ENCODE results near the gene TMEM229B. TPM values are rescaled to one million over a fixed set of nuclear protein-coding genes. Genes with fewer than 3 reads are reported as not detected.
A peak's percentile ranks its signal among the peaks of the same experiment; 100 is the strongest.

The TMEM229B gene
- total RNA-seq, 5 donors from 2014 or later (not counting 1 experiment from before 2014, with no cell fraction given) = 19.0 to 41.7 (median 32.3) TPM

DNA sequence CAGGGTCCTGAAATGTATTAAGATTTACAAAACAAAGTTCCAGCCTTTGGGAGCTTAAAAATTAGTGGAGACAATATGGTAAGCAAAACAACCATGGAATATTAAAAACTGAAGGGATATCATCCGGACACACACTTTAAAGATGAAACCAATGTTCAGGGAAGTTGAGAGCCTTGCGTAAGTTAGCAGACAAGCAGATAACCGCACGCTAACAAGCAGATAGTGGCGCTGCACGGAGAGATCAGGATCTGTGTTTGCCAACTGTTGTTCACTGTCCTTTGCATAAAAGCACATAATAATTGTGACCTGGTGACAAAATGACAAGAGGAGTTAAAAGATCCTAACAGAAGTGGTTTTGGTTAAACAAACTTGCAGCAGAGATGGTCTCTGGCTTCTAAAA, 14.3 kb upstream of the TMEM229B start:
- WGBS (ENCODE audit: insufficient coverage) = 78% methylated on average over 6 of the region's 6 CpGs
- peaks cover 0 to 5% of the 10 kb centered on the region in 2 experiments for H3K4me1 ChIP-seq (ENCODE audit: control insufficient read depth in 1 of 2, extremely low read depth in 1 of 2, insufficient read depth in 2 of 2, low read length in 2 of 2)
- H3K27me3 ChIP-seq (replicated peaks in 1 of 2; ENCODE audit: control insufficient read depth in 2 of 2, extremely low read depth in 1 of 2, insufficient read depth in 2 of 2, low read length in 1 of 2) = no peaks in the 10 kb centered on the region
- Mint-ChIP-seq H3K27ac (no peak overlapping the region), H3K27me3 (no peaks in the 10 kb centered on the region), H3K9me3 (no peaks in the 10 kb centered on the region), H3K4me1 (peaks cover 5 to 7% (median 6%) of the 10 kb centered on the region in 3 donors), H3K36me3 (peaks cover 16% of the 10 kb centered on the region), H3K4me3 (no peak overlapping the region)
- no peaks in the 10 kb centered on the region for H3K36me3 ChIP-seq (ENCODE audit: control insufficient read depth in 2 of 2, extremely low read depth in 1 of 2, insufficient read depth in 1 of 2, low read length in 1 of 2)
- POLR2A ChIA-PET = no interaction called here
- no peak for DNase-seq
- CTCF ChIA-PET = no interaction called here
- H3K9me3 ChIP-seq = no peaks in the 10 kb centered on the region
- H3K27ac ChIP-seq (ENCODE audit: low read length) = no peak overlapping the region
- ATAC-seq (replicated peaks in 1 of 4) = no peak
- H3K4me3 ChIP-seq (ENCODE audit: control insufficient read depth in 1 of 2, extremely low read depth in 1 of 2, low read length in 1 of 2) = no peak overlapping the region

- WGBS (ENCODE audit: insufficient coverage) = 100% methylated on average over 1 of the region's 4 CpGs
- Mint-ChIP-seq H3K9me3 (no peaks in the 10 kb centered on the region), H3K4me3 (no peak overlapping the region), H3K4me1 (peaks cover 10 to 15% (median 15%) of the 10 kb centered on the region in 3 donors), H3K27ac (no peak overlapping the region), H3K36me3 (peaks cover 16% of the 10 kb centered on the region), H3K27me3 (no peaks in the 10 kb centered on the region)
- Histone ChIP-seq H3K27ac (ENCODE audit: low read length) (no peak overlapping the region), H3K27me3 (replicated peaks in 1 of 2; ENCODE audit: control insufficient read depth in 2 of 2, extremely low read depth in 1 of 2, insufficient read depth in 2 of 2, low read length in 1 of 2) (no peaks in the 10 kb centered on the region), H3K9me3 (no peaks in the 10 kb centered on the region), H3K36me3 (ENCODE audit: control insufficient read depth in 2 of 2, extremely low read depth in 1 of 2, insufficient read depth in 1 of 2, low read length in 1 of 2) (no peaks in the 10 kb centered on the region), H3K4me3 (ENCODE audit: control insufficient read depth in 1 of 2, extremely low read depth in 1 of 2, low read length in 1 of 2) (no peak overlapping the region), H3K4me1 (ENCODE audit: control insufficient read depth in 1 of 2, extremely low read depth in 1 of 2, insufficient read depth in 2 of 2, low read length in 2 of 2) (peaks cover 3 to 11% of the 10 kb centered on the region in 2 experiments)
- ChIA-PET POLR2A (no interaction called here), CTCF (no interaction called here)
- ATAC-seq (replicated peaks in 1 of 4) = no peak
- no peak for DNase-seq
These were observed 13.1 kb upstream of the TMEM229B start for GRCh38 chr14:67501670-67502069.

GRCh38 chr14:67500981-67501380, 12.5 kb upstream of the TMEM229B start:
- Histone ChIP-seq H3K9me3 (no peaks in the 10 kb centered on the region), H3K27ac (ENCODE audit: low read length) (no peak overlapping the region), H3K27me3 (replicated peaks in 1 of 2; ENCODE audit: control insufficient read depth in 2 of 2, extremely low read depth in 1 of 2, insufficient read depth in 2 of 2, low read length in 1 of 2) (no peaks in the 10 kb centered on the region), H3K4me1 (ENCODE audit: control insufficient read depth in 1 of 2, extremely low read depth in 1 of 2, insufficient read depth in 2 of 2, low read length in 2 of 2) (peaks cover 3 to 11% of the 10 kb centered on the region in 2 experiments), H3K36me3 (ENCODE audit: control insufficient read depth in 2 of 2, extremely low read depth in 1 of 2, insufficient read depth in 1 of 2, low read length in 1 of 2) (no peaks in the 10 kb centered on the region), H3K4me3 (ENCODE audit: control insufficient read depth in 1 of 2, extremely low read depth in 1 of 2, low read length in 1 of 2) (no peak overlapping the region)
- no peak for ATAC-seq (replicated peaks in 1 of 4)
- H3K9me3 Mint-ChIP-seq = no peaks in the 10 kb centered on the region
- no peak for DNase-seq
- no peak overlapping the region for H3K27ac Mint-ChIP-seq
- H3K4me3 Mint-ChIP-seq = no peak overlapping the region
- ChIA-PET POLR2A (no interaction called here), CTCF (interaction anchor here in 1 of 2 donors (0.5 kb wide), 1 partner anchor 1141 kb away, joined by 3 read pairs; no protein-coding TSS in a partner anchor)
- 67% methylated on average over 1 of the region's 3 CpGs for WGBS (ENCODE audit: insufficient coverage)
- H3K36me3 Mint-ChIP-seq = peaks cover 12% of the 10 kb centered on the region
- H3K4me1 Mint-ChIP-seq = peaks cover 10 to 15% (median 15%) of the 10 kb centered on the region in 3 donors
- no peaks in the 10 kb centered on the region for H3K27me3 Mint-ChIP-seq

GRCh38 chr14:67497716-67498115, 9.2 kb upstream of the TMEM229B start:
- no peak for DNase-seq
- H3K27me3 ChIP-seq (replicated peaks in 1 of 2; ENCODE audit: control insufficient read depth in 2 of 2, extremely low read depth in 1 of 2, insufficient read depth in 2 of 2, low read length in 1 of 2) = no peaks in the 10 kb centered on the region
- peak in 1 of 4 experiments; percentile 64 for ATAC-seq (replicated peaks in 1 of 4)
- ChIA-PET CTCF (no interaction called here), POLR2A (no interaction called here)
- no peak overlapping the region for H3K27ac ChIP-seq (ENCODE audit: low read length)
- H3K9me3 Mint-ChIP-seq = peaks cover 1 to 13% (median 5%) of the 10 kb centered on the region in 3 donors
- H3K9me3 ChIP-seq = no peaks in the 10 kb centered on the region
- H3K36me3 Mint-ChIP-seq = peaks cover 10% of the 10 kb centered on the region
- 22% methylated on average over 2 of the region's 4 CpGs for WGBS (ENCODE audit: insufficient coverage)
- H3K27ac Mint-ChIP-seq = peak overlapping the region in 1 of 2 donors; percentile 65
- peaks cover 15 to 17% (median 17%) of the 10 kb centered on the region in 3 donors for H3K4me1 Mint-ChIP-seq
- H3K4me3 ChIP-seq (ENCODE audit: control insufficient read depth in 1 of 2, extremely low read depth in 1 of 2, low read length in 1 of 2) = no peak overlapping the region
- H3K36me3 ChIP-seq (ENCODE audit: control insufficient read depth in 2 of 2, extremely low read depth in 1 of 2, insufficient read depth in 1 of 2, low read length in 1 of 2) = no peaks in the 10 kb centered on the region
- H3K27me3 Mint-ChIP-seq = no peaks in the 10 kb centered on the region
- peak overlapping the region in 1 of 3 donors; percentile 27 for H3K4me3 Mint-ChIP-seq
- H3K4me1 ChIP-seq (ENCODE audit: control insufficient read depth in 1 of 2, extremely low read depth in 1 of 2, insufficient read depth in 2 of 2, low read length in 2 of 2) = peaks cover 3 to 11% of the 10 kb centered on the region in 2 experiments

GRCh38 chr14:67497216-67497615, 8.7 kb upstream of the TMEM229B start:
- no peaks in the 10 kb centered on the region for H3K36me3 ChIP-seq (ENCODE audit: control insufficient read depth in 2 of 2, extremely low read depth in 1 of 2, insufficient read depth in 1 of 2, low read length in 1 of 2)
- 90% methylated on average over 9 of the region's 13 CpGs for WGBS (ENCODE audit: insufficient coverage)
- no peak overlapping the region for H3K27ac Mint-ChIP-seq

GRCh38 chr14:67495827-67496226, 7.3 kb upstream of the TMEM229B start:
- CTCF ChIA-PET = no interaction called here
- Histone ChIP-seq H3K9me3 (no peaks in the 10 kb centered on the region), H3K36me3 (ENCODE audit: control insufficient read depth in 2 of 2, extremely low read depth in 1 of 2, insufficient read depth in 1 of 2, low read length in 1 of 2) (no peaks in the 10 kb centered on the region), H3K4me3 (ENCODE audit: control insufficient read depth in 1 of 2, extremely low read depth in 1 of 2, low read length in 1 of 2) (no peak overlapping the region), H3K27me3 (replicated peaks in 1 of 2; ENCODE audit: control insufficient read depth in 2 of 2, extremely low read depth in 1 of 2, insufficient read depth in 2 of 2, low read length in 1 of 2) (no peaks in the 10 kb centered on the region), H3K4me1 (ENCODE audit: control insufficient read depth in 1 of 2, extremely low read depth in 1 of 2, insufficient read depth in 2 of 2, low read length in 2 of 2) (peaks cover 3 to 11% of the 10 kb centered on the region in 2 experiments), H3K27ac (ENCODE audit: low read length) (no peak overlapping the region)
- Mint-ChIP-seq H3K4me1 (peaks cover 17 to 30% (median 29%) of the 10 kb centered on the region in 3 donors), H3K27me3 (no peaks in the 10 kb centered on the region), H3K36me3 (peaks cover 12% of the 10 kb centered on the region), H3K4me3 (no peak overlapping the region), H3K9me3 (peaks cover 1 to 15% (median 7%) of the 10 kb centered on the region in 3 donors), H3K27ac (no peak overlapping the region)
- no CpG with 5 or more reads among the region's 1 CpG for WGBS (ENCODE audit: insufficient coverage)
- no peak for ATAC-seq (replicated peaks in 1 of 4)
- DNase-seq = no peak
- POLR2A ChIA-PET = no interaction called here

More at GRCh38 chr14:67497216-67497615, 8.7 kb upstream of the TMEM229B start:
- H3K27ac ChIP-seq (ENCODE audit: low read length) = no peak overlapping the region
- peaks cover 1 to 15% (median 7%) of the 10 kb centered on the region in 3 donors for H3K9me3 Mint-ChIP-seq
- H3K27me3 ChIP-seq (replicated peaks in 1 of 2; ENCODE audit: control insufficient read depth in 2 of 2, extremely low read depth in 1 of 2, insufficient read depth in 2 of 2, low read length in 1 of 2) = no peaks in the 10 kb centered on the region
- H3K4me3 ChIP-seq (ENCODE audit: control insufficient read depth in 1 of 2, extremely low read depth in 1 of 2, low read length in 1 of 2) = no peak overlapping the region
- H3K4me3 Mint-ChIP-seq = no peak overlapping the region
- ATAC-seq (replicated peaks in 1 of 4) (no peak), DNase-seq (no peak)
- peaks cover 15 to 21% (median 20%) of the 10 kb centered on the region in 3 donors for H3K4me1 Mint-ChIP-seq
- H3K9me3 ChIP-seq = no peaks in the 10 kb centered on the region
- ChIA-PET CTCF (interaction anchor here in 1 of 2 donors (0.5 kb wide), 1 partner anchor 203 kb away, joined by 4 read pairs; no protein-coding TSS in a partner anchor), POLR2A (no interaction called here)
- H3K27me3 Mint-ChIP-seq = no peaks in the 10 kb centered on the region
- H3K4me1 ChIP-seq (ENCODE audit: control insufficient read depth in 1 of 2, extremely low read depth in 1 of 2, insufficient read depth in 2 of 2, low read length in 2 of 2) = peaks cover 3 to 11% of the 10 kb centered on the region in 2 experiments
- H3K36me3 Mint-ChIP-seq = peaks cover 12% of the 10 kb centered on the region
